H9 (cell line): ENCODE measurements around the gene PPM1M. TPM values are rescaled to one million over a fixed set of nuclear protein-coding genes. Genes with fewer than 3 reads are reported as not detected.

ENCODE experiments used
- DNase-seq: peaks from one replicate; pipeline ENCODE4 v3.0.0-alpha.2; 2017
- H2AFZ ChIP-seq: one replicate; pipeline ENCODE4 v1.6.1; 2013; ENCODE audit warnings: mild to moderate bottlenecking, low read length, control low read depth, moderate library complexity
- H2AK5ac ChIP-seq: 2 replicates; pipeline ENCODE4 v1.6.1; 2013; ENCODE audit warnings: low read length, control low read depth, mixed read lengths; ENCODE audit not compliant: insufficient read length
- H2BK120ac ChIP-seq: one replicate; pipeline ENCODE4 v1.6.1; 2013; ENCODE audit warnings: low read depth, mild to moderate bottlenecking, low read length, control low read depth, inconsistent platforms; ENCODE audit not compliant: poor library complexity, severe bottlenecking
- H2BK12ac ChIP-seq: 2 replicates; pipeline ENCODE4 v1.6.1; 2013; ENCODE audit warnings: low read length, control low read depth, mixed read lengths, low read depth; ENCODE audit not compliant: insufficient read length
- H2BK15ac ChIP-seq: 2 replicates; pipeline ENCODE4 v1.6.1; 2013; ENCODE audit warnings: low read depth, low read length, control low read depth
- H2BK20ac ChIP-seq: one replicate; pipeline ENCODE4 v1.6.1; 2013; ENCODE audit warnings: low read depth, mild to moderate bottlenecking, low read length, control low read depth, inconsistent platforms; ENCODE audit not compliant: poor library complexity, severe bottlenecking
- H2BK5ac ChIP-seq: 2 replicates; pipeline ENCODE4 v1.6.1; 2013; ENCODE audit warnings: low read length, control low read depth, mixed read lengths; ENCODE audit not compliant: insufficient read length
- H3K14ac ChIP-seq: 2 replicates; pipeline ENCODE4 v1.6.1; 2013; ENCODE audit warnings: low read length, control low read depth; ENCODE audit not compliant: insufficient read depth
- H3K18ac ChIP-seq: 2 replicates; pipeline ENCODE4 v1.6.1; 2013; ENCODE audit warnings: low read depth, mild to moderate bottlenecking, mixed read lengths, low read length, control low read depth; ENCODE audit not compliant: insufficient read length
- H3K23ac ChIP-seq: 2 replicates; pipeline ENCODE4 v1.6.1; 2013; ENCODE audit warnings: low read length, control low read depth, mixed read lengths, low read depth; ENCODE audit not compliant: insufficient read length
- H3K23me2 ChIP-seq: 2 replicates; pipeline ENCODE4 v1.6.1; 2013; ENCODE audit warnings: low read depth, mild to moderate bottlenecking, mixed read lengths, low read length, control low read depth; ENCODE audit not compliant: insufficient read length, poor library complexity, severe bottlenecking
- H3K27ac ChIP-seq: 2 replicates; pipeline ENCODE4 v1.5.1; 2013; ENCODE audit warnings: low read length, control low read depth, mixed read lengths, low read depth; ENCODE audit not compliant: insufficient read length
- H3K27me3 ChIP-seq: 2 replicates; pipeline ENCODE4 v1.6.1; 2013; ENCODE audit warnings: low read length, control low read depth, inconsistent platforms; ENCODE audit not compliant: insufficient read depth
- H3K4ac ChIP-seq: 2 replicates; pipeline ENCODE4 v1.6.1; 2013; ENCODE audit warnings: low read depth, mild to moderate bottlenecking, control low read depth, inconsistent platforms, low read length, moderate library complexity
- H3K4me1 ChIP-seq: 2 replicates; pipeline ENCODE4 v1.6.1; 2013; ENCODE audit warnings: low read length, control low read depth, inconsistent platforms; ENCODE audit not compliant: insufficient read depth
- H3K4me2 ChIP-seq: 2 replicates; pipeline ENCODE4 v1.6.1; 2013; ENCODE audit warnings: low read length, control low read depth, mixed read lengths; ENCODE audit not compliant: insufficient read length, insufficient read depth
- H3K56ac ChIP-seq: 2 replicates; pipeline ENCODE4 v1.6.1; 2013; ENCODE audit warnings: low read depth, mild to moderate bottlenecking, mixed read lengths, low read length, control low read depth; ENCODE audit not compliant: insufficient read length
- H3K79me1 ChIP-seq: 2 replicates; pipeline ENCODE4 v1.6.1; 2013; ENCODE audit warnings: low read depth, mild to moderate bottlenecking, moderate library complexity, low read length, control low read depth, inconsistent platforms; ENCODE audit not compliant: insufficient read depth, poor library complexity, severe bottlenecking
- H3K79me2 ChIP-seq: 2 replicates; pipeline ENCODE4 v1.6.1; 2013; ENCODE audit warnings: low read length, control low read depth, inconsistent platforms; ENCODE audit not compliant: insufficient read depth
- H3K9ac ChIP-seq: 2 replicates; pipeline ENCODE4 v1.6.1; 2013; ENCODE audit warnings: low read length, control low read depth, mixed read lengths; ENCODE audit not compliant: insufficient read length; ENCODE audit errors: extremely low read depth
- H3K9me3 ChIP-seq: one replicate; pipeline ENCODE4 v1.6.1; 2013; ENCODE audit warnings: low read depth, low read length, inconsistent platforms; ENCODE audit not compliant: control insufficient read depth
- H3T11ph ChIP-seq: one replicate; pipeline ENCODE4 v1.6.1; 2013; ENCODE audit warnings: mild to moderate bottlenecking, low read length, control low read depth, inconsistent platforms
- H4K20me1 ChIP-seq: one replicate; pipeline ENCODE4 v1.6.1; 2013; ENCODE audit not compliant: control insufficient read depth, insufficient read length, insufficient read depth
- H4K5ac ChIP-seq: 2 replicates; pipeline ENCODE4 v1.6.1; 2013; ENCODE audit warnings: low read depth, mild to moderate bottlenecking, mixed read lengths, low read length, control low read depth; ENCODE audit not compliant: insufficient read length
- H4K8ac ChIP-seq: replicated peaks from 2 replicates; pipeline ENCODE4 v1.6.1; 2013; ENCODE audit warnings: low read length, control low read depth, mixed read lengths, low read depth; ENCODE audit not compliant: insufficient read length
- H4K91ac ChIP-seq: 2 replicates; pipeline ENCODE4 v1.6.1; 2013; ENCODE audit warnings: low read depth, mild to moderate bottlenecking, moderate library complexity, mixed read lengths, low read length, control low read depth; ENCODE audit not compliant: insufficient read length
- H3K27ac Mint-ChIP-seq, 3 experiments: 2 replicates in 2 of 3; 3 replicates in 1 of 3; pipeline ENCODE4 v1.8.0; 2020 to 2021; ENCODE audit warnings: mixed read lengths in 3 of 3, mild to moderate bottlenecking in 1 of 3, moderate library complexity in 1 of 3
- H3K27me3 Mint-ChIP-seq: 2 replicates; pipeline ENCODE4 v1.8.0; 2021; ENCODE audit warnings: low read depth, mild to moderate bottlenecking, moderate library complexity, mixed read lengths
- H3K36me3 Mint-ChIP-seq, 3 experiments: 2 replicates in 2 of 3; 3 replicates in 1 of 3; pipeline ENCODE4 v1.8.0; 2020 to 2021; ENCODE audit warnings: low read depth in 3 of 3, mixed read lengths in 3 of 3; ENCODE audit not compliant: insufficient read depth in 1 of 3
- H3K4me1 Mint-ChIP-seq, 2 experiments: 2 replicates each; pipeline ENCODE4 v1.8.0; 2020; ENCODE audit warnings: mixed read lengths in 2 of 2
- H3K4me3 Mint-ChIP-seq, 2 experiments: 2 replicates in 1 of 2; 3 replicates in 1 of 2; pipeline ENCODE4 v1.8.0; 2020 to 2021; ENCODE audit warnings: mild to moderate bottlenecking in 2 of 2, mixed read lengths in 2 of 2, moderate library complexity in 1 of 2
- H3K9me3 Mint-ChIP-seq, 2 experiments: 2 replicates in 1 of 2; 3 replicates in 1 of 2; pipeline ENCODE4 v1.8.0; 2020; ENCODE audit warnings: mild to moderate bottlenecking in 2 of 2, mixed read lengths in 2 of 2, moderate library complexity in 1 of 2
- CTCF ChIP-seq: fragments of 200-600 bp; sonication (generic); conservative IDR thresholded peaks from 3 replicates; pipeline ENCODE4 v1.8.0; 2021; ENCODE audit warnings: antibody characterized with exemption, mild to moderate bottlenecking
- WGBS: extraction: QIAGEN DNeasy Blood & Tissue Kit; methylation state at CpG from one replicate; pipeline ENCODE4 v1.1.7; 2013; ENCODE audit warnings: missing lambda C conversion rate, low lambda C conversion rate, mixed read lengths; ENCODE audit not compliant: insufficient read length; ENCODE audit errors: extremely low coverage; 5-methylcytosine and 5-hydroxymethylcytosine counted together
- total RNA-seq: library from RNA; stranded (reverse); gene quantifications from 2 replicates; pipeline ENCODE4 v1.2.1, GENCODE V29; 2021

Gene PPM1M
- total RNA-seq, 1 experiment from 2014 or later = 7.4 TPM

- no peaks in the 10 kb centered on the region for H3K27me3 ChIP-seq
- Mint-ChIP-seq H3K27ac (peak overlapping the region in 1 of 3 experiments; percentile 34; a peak in 1 of 7 replicates), H3K4me1 (peaks cover 18 to 24% of the 10 kb centered on the region in 2 experiments), H3K36me3 (peaks cover 12 to 37% (median 34%) of the 10 kb centered on the region in 3 experiments), H3K4me3 (no peak overlapping the region), H3K27me3 (no peaks in the 10 kb centered on the region), H3K9me3 (no peaks in the 10 kb centered on the region)
- H2BK20ac ChIP-seq = no peak overlapping the region
- no CpG with 5 or more reads among the region's 5 CpGs for WGBS
- no peaks in the 10 kb centered on the region for H4K20me1 ChIP-seq
- no peak overlapping the region for H3K4ac ChIP-seq
- peaks cover under 1% of the 10 kb centered on the region for H3K23me2 ChIP-seq
- no peak overlapping the region for H3K27ac ChIP-seq
- no peak overlapping the region for H3K23ac ChIP-seq
- H3K4me1 ChIP-seq = peaks cover 10% of the 10 kb centered on the region; the same call in 1 of the 2 replicates
- H3T11ph ChIP-seq = no peak overlapping the region
- H3K9me3 ChIP-seq = no peaks in the 10 kb centered on the region
- no peak overlapping the region for H3K4me2 ChIP-seq
- H2AK5ac ChIP-seq = no peak overlapping the region
- no peak for TF ChIP-seq CTCF
- H2BK120ac ChIP-seq = no peak overlapping the region
- H4K5ac ChIP-seq = no peak overlapping the region
- H3K79me1 ChIP-seq = no peaks in the 10 kb centered on the region
- no peak overlapping the region for H3K56ac ChIP-seq
- DNase-seq = no peak
- no peak overlapping the region for H4K91ac ChIP-seq
- H2BK12ac ChIP-seq = no peak overlapping the region
- H2BK15ac ChIP-seq = no peak overlapping the region
- H3K79me2 ChIP-seq = 0 out of 2 replicates have a peak, but pooled peaks cover under 1% of the 10 kb centered on the region
- no peak overlapping the region for H4K8ac ChIP-seq
- no peak overlapping the region for H2BK5ac ChIP-seq
- H3K14ac ChIP-seq = no peak overlapping the region
- no peak overlapping the region for H3K18ac ChIP-seq
- no peak overlapping the region for H3K9ac ChIP-seq
- H2AFZ ChIP-seq = no peak overlapping the region
Observed at GRCh38 chr3:52233108-52233591, 12.4 kb upstream of the PPM1M start.
